SU-DHL-6 (cell line): ENCODE data around the gene RIC8B.

Source experiments
- EZH2phosphoT487 ChIP-seq: fragments of 200-600 bp; sonication (generic), shearing (Covaris generic); conservative IDR thresholded peaks from 2 replicates; pipeline ENCODE4 v1.6.1; 2018; ENCODE audit warnings: mild to moderate bottlenecking, antibody characterized with exemption, low read length, moderate library complexity, mixed read lengths
- TF ChIP-seq, protein P1 (sequence below): fragments of 200-600 bp; sonication (generic); IDR thresholded peaks from one replicate; pipeline ENCODE4 v1.5.1; 2017; ENCODE audit warnings: antibody characterized with exemption, mild to moderate bottlenecking, low read length, moderate library complexity; ENCODE audit not compliant: insufficient read depth, poor library complexity, severe bottlenecking

DNA sequence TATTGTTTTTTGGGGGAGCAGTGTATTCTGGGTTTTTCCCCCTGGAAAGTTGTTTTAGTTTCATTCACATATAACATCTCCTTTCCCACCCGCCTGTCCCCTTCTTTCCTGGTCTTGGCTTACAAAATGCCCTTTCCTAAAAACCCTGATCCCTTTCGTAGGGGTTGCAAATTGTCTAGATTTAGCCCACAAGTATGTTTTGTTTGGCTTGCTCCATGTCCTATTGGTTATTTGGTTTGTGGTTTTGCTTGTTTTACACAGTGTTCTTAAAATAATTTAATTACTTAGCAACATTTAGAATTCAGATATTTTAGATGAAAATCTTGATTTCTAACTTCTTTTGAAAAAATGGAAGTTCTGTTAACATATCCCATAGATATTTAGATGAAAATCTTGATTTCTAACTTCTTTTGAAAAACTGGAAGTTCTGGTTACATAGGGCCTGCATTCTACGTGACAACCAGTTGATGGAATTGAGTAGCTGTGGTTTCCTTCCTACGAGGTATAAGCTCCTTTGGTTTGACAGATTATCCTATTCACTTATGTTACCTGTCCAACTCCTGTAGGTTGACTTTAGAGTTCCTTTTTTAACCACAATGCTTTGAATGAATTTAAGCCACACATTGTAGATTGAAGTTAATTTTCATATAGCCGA, 92.1 kb downstream of the RIC8B start:
- no peak for TF ChIP-seq EZH2phosphoT487
- TF ChIP-seq, protein P1, sequence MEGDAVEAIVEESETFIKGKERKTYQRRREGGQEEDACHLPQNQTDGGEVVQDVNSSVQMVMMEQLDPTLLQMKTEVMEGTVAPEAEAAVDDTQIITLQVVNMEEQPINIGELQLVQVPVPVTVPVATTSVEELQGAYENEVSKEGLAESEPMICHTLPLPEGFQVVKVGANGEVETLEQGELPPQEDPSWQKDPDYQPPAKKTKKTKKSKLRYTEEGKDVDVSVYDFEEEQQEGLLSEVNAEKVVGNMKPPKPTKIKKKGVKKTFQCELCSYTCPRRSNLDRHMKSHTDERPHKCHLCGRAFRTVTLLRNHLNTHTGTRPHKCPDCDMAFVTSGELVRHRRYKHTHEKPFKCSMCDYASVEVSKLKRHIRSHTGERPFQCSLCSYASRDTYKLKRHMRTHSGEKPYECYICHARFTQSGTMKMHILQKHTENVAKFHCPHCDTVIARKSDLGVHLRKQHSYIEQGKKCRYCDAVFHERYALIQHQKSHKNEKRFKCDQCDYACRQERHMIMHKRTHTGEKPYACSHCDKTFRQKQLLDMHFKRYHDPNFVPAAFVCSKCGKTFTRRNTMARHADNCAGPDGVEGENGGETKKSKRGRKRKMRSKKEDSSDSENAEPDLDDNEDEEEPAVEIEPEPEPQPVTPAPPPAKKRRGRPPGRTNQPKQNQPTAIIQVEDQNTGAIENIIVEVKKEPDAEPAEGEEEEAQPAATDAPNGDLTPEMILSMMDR = no peak
